Stimulated activated naive CD8-positive, alpha-beta T cell treated with anti-CD3 and anti-CD28 coated beads, Interleukin-15, Interleukin-2, amounts not matched to agents 100 ng/mL and 50 ng/mL, for 24 hours (primary cell): ENCODE data around the gene SLC6A8.
"Not testable (repeated sequence)": the region's sequence is repeated elsewhere in the genome, so short reads cannot be mapped to it uniquely, and the experiment has no call there.

Experiments used
- H3K27ac Mint-ChIP-seq: one replicate; pipeline ENCODE4 v1.8.0; 2021; ENCODE audit warnings: mild to moderate bottlenecking, mixed read lengths
- H3K27me3 Mint-ChIP-seq: one replicate; pipeline ENCODE4 v1.8.0; 2021; ENCODE audit warnings: mixed read lengths
- H3K36me3 Mint-ChIP-seq: one replicate; pipeline ENCODE4 v1.8.0; 2021; ENCODE audit warnings: low read depth, mixed read lengths
- H3K4me1 Mint-ChIP-seq: one replicate; pipeline ENCODE4 v1.8.0; 2021; ENCODE audit warnings: low read depth, mixed read lengths
- H3K4me3 Mint-ChIP-seq: one replicate; pipeline ENCODE4 v1.8.0; 2021; ENCODE audit warnings: mild to moderate bottlenecking, mixed read lengths
- H3K9me3 Mint-ChIP-seq: one replicate; pipeline ENCODE4 v1.8.0; 2021; ENCODE audit warnings: mixed read lengths

SLC6A8 gene

DNA sequence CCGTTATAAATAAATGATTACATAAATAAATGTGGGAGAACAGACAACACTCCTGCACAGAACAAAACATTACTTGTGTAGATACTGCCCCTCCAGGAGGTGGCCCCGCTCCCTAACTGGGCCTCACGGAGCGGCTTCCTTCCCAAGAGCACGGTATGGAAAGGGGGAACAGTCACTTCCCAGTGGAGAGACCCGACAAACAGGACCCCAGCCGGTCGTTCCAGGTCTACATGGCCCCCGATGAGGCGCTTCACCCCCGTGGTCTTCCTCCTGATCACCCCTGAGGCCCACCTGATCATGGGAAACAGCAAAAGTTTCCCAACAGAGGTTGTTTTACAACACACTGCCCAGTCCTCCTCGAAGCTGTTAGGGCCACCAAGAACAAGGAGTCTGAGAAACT is 6.6 kb upstream of the SLC6A8 start:
- H3K27me3 Mint-ChIP-seq = peaks cover 3% of the 10 kb centered on the region
- H3K4me3 Mint-ChIP-seq = no peak overlapping the region
- no peak overlapping the region for H3K27ac Mint-ChIP-seq
- no peaks in the 10 kb centered on the region for H3K36me3 Mint-ChIP-seq
- H3K9me3 Mint-ChIP-seq = no peaks in the 10 kb centered on the region
- no peaks in the 10 kb centered on the region for H3K4me1 Mint-ChIP-seq

GRCh38 chrX:153683486-153683885 is 4.2 kb upstream of the SLC6A8 start:
- not testable (repeated sequence) for H3K36me3 Mint-ChIP-seq, H3K27ac Mint-ChIP-seq, H3K4me3 Mint-ChIP-seq, H3K4me1 Mint-ChIP-seq, H3K9me3 Mint-ChIP-seq, H3K27me3 Mint-ChIP-seq

DNA sequence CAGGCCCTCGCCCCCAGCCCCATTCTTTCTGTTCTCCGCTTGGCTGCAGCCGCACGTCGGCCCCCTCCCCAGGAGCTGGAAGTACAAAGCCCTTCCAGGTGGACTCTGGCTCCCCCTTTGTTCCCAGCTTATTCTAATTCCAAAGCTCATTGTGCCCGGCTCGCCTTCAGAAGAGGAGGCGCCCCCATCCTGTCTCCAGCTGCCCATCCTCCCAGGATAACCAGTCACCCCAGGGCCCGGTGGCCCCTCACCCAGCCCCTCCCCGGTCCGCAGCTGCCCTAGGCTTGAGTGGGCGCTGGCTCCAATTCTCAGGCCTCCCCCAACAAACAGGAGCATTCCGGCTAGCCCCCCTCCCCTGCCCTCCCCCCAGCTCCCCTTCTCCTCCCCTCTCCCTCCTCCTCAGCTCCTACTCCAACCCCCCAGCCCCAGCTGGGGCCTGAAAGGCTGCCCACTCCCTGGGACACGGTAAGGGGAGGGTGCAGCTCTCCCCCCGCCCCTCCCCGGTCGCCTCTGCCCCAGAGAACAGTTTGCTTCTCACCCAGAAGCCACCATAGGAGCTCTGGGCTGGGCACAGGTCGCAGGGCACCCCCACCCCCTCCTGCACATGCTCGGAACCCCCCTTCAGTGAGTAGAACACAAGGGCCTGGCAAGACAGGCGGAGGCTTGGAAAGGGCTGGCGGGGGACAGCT is 3.1 kb upstream of the SLC6A8 start:
- H3K4me3 Mint-ChIP-seq = no peak overlapping the region
- no peaks in the 10 kb centered on the region for H3K4me1 Mint-ChIP-seq
- no peaks in the 10 kb centered on the region for H3K9me3 Mint-ChIP-seq
- no peaks in the 10 kb centered on the region for H3K36me3 Mint-ChIP-seq
- H3K27me3 Mint-ChIP-seq = peaks cover 6% of the 10 kb centered on the region
- H3K27ac Mint-ChIP-seq = no peak overlapping the region

- Mint-ChIP-seq H3K27me3 (peaks cover 6% of the 10 kb centered on the region), H3K4me3 (no peak overlapping the region), H3K27ac (no peak overlapping the region), H3K9me3 (no peaks in the 10 kb centered on the region), H3K4me1 (no peaks in the 10 kb centered on the region), H3K36me3 (no peaks in the 10 kb centered on the region)
Measured at GRCh38 chrX:153685156-153685536, 2.6 kb upstream of the SLC6A8 start.

DNA sequence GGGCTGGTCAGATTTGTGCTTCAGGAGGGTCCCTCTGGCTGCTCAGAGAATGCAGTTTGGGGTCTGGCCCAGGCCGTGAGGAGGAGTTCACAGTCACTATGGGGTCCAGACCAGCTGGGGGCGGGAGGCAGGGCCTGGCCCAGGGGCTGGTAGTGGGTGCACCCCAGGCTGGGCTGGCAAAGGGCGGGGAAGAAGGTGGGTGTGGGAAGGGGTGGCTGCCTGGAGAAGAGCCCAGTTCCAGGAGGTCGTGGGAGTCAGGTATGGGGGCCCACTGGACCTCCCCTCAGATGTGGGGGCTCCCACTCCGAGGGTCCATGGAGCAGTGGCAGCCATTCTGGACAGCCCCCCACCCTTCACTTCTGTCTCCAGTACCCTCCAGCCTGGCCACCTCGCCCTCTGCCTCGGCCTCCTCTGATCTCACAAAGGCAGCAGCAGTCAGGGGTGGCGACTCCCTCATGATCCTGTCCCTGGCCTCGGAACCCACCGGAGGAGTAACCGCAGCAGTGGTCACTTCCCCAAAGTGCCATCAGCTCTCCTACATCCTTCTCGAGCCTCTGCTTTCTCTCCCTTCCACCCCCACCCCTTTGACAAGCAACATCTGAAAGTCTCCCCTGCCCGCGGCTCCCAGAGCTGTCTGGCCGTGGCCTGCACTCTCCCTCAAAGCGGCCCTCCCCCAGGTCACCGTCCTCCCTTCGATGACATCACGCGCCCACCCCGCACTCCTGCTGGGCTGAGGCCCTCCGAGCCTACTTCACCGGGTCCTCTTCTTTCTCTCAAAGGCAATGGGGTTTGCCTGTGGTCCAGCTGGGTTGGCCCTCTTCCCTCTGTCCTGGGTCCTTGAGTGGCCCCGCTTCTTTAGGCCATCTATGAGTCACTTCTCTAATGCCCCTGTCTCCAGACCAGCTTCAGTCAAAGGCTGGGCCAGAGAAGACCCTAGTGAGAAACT is 1.7 kb upstream of the SLC6A8 start:
- H3K9me3 Mint-ChIP-seq = no peaks in the 10 kb centered on the region
- H3K27ac Mint-ChIP-seq = no peak overlapping the region
- no peaks in the 10 kb centered on the region for H3K4me1 Mint-ChIP-seq
- no peak overlapping the region for H3K4me3 Mint-ChIP-seq
- no peaks in the 10 kb centered on the region for H3K36me3 Mint-ChIP-seq
- peaks cover 6% of the 10 kb centered on the region for H3K27me3 Mint-ChIP-seq

GRCh38 chrX:153686711-153687110 is 1.0 kb upstream of the SLC6A8 start:
- H3K36me3 Mint-ChIP-seq = no peaks in the 10 kb centered on the region
- no peak overlapping the region for H3K27ac Mint-ChIP-seq
- no peaks in the 10 kb centered on the region for H3K4me1 Mint-ChIP-seq
- peaks cover 6% of the 10 kb centered on the region for H3K27me3 Mint-ChIP-seq
- H3K4me3 Mint-ChIP-seq = no peak overlapping the region
- no peaks in the 10 kb centered on the region for H3K9me3 Mint-ChIP-seq

DNA sequence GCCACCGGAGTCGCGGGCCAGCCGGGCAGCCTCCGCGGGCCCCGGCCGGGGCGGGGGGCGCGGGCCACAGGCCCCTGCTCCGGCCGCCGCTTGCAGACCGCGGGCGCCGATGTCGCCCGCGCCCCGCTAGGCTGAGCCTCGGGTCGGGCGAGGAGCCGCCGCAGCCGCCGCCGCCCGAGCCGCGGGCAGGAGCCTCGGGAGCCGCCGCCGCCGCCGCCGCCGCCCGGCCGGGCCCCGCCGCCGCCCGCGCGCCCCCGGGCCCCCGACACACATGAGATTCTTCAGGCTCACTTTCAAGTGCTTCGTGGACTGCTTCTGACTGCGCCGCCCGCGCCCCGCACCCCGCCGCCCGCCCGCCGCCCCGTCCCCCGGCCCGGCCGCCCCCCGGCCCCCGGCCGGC is 345 bp downstream of the SLC6A8 start:
- Mint-ChIP-seq H3K27ac (no peak overlapping the region), H3K4me1 (no peaks in the 10 kb centered on the region), H3K27me3 (peaks cover 6% of the 10 kb centered on the region), H3K36me3 (no peaks in the 10 kb centered on the region), H3K9me3 (no peaks in the 10 kb centered on the region), H3K4me3 (no peak overlapping the region)

- H3K36me3 Mint-ChIP-seq = no peaks in the 10 kb centered on the region
- no peaks in the 10 kb centered on the region for H3K9me3 Mint-ChIP-seq
- peaks cover 6% of the 10 kb centered on the region for H3K27me3 Mint-ChIP-seq
- no peaks in the 10 kb centered on the region for H3K4me1 Mint-ChIP-seq
- no peak overlapping the region for H3K27ac Mint-ChIP-seq
- no peak overlapping the region for H3K4me3 Mint-ChIP-seq
Measured at GRCh38 chrX:153688506-153688905, 780 bp downstream of the SLC6A8 start.

- H3K27ac Mint-ChIP-seq = no peak overlapping the region
- no peak overlapping the region for H3K4me3 Mint-ChIP-seq
- peaks cover 6% of the 10 kb centered on the region for H3K27me3 Mint-ChIP-seq
- H3K4me1 Mint-ChIP-seq = no peaks in the 10 kb centered on the region
- no peaks in the 10 kb centered on the region for H3K9me3 Mint-ChIP-seq
- H3K36me3 Mint-ChIP-seq = no peaks in the 10 kb centered on the region
Measured at GRCh38 chrX:153688911-153689590, 1.3 kb downstream of the SLC6A8 start.

DNA sequence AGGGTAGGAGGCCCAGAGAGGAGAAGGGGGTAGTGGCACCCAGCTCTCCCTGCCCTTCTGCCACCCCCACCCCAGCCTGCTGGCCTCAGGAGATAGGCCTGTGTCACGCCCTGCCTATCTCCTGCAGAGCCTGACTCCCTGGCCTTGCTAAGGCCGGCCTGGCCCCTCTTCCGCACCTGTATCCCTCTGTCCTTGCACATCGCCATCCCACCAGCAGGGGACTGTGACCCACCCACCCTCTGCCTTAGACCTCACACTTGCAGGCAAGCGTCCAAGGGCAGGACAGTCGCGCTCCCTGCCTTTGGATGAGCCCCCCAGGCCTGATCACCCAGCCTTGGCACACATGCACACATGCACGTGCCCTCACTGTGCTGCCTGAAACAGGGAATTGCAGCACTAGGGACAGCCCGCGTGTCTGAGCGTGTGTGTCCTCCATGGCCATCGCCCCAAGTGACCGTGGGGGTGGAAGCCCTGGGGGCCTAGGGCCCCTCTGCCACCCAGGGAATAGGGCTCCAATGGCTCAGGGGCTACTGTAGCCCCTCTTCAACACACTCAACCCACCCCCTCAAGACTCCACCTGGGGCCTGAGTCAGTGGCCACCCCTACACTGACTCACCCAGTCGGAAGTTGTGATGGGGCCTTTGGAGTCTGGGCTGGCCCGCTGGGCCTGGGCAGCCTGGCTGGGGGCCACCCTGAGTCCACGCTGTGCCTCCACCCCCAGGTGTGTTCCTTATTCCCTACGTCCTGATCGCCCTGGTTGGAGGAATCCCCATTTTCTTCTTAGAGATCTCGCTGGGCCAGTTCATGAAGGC is 2.1 kb downstream of the SLC6A8 start:
- Mint-ChIP-seq H3K27ac (no peak overlapping the region), H3K4me1 (no peaks in the 10 kb centered on the region), H3K27me3 (peaks cover 6% of the 10 kb centered on the region), H3K4me3 (no peak overlapping the region), H3K36me3 (no peaks in the 10 kb centered on the region), H3K9me3 (no peaks in the 10 kb centered on the region)

DNA sequence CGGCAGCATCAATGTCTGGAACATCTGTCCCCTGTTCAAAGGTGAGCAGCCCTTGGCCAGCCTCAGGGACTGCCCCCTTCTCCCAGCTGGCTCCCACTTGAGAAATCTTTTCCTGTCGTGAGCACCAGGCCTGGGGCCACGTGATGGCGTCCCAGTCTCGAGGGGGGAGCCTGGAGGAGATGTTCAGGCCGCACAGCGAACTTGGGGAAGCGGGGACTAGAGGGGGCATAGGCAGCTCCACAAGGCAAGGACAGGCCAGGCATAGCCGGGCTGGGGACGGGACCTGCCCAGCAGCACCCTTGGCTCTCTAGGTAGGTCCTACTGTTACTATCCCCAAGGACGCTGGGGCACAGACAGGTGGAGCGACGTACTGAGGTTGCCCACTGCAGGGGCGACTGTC is 2.7 kb downstream of the SLC6A8 start:
- H3K9me3 Mint-ChIP-seq = no peaks in the 10 kb centered on the region
- no peak overlapping the region for H3K4me3 Mint-ChIP-seq
- no peak overlapping the region for H3K27ac Mint-ChIP-seq
- H3K27me3 Mint-ChIP-seq = peaks cover 6% of the 10 kb centered on the region
- H3K4me1 Mint-ChIP-seq = no peaks in the 10 kb centered on the region
- H3K36me3 Mint-ChIP-seq = no peaks in the 10 kb centered on the region

GRCh38 chrX:153691032-153691827 is 3.5 kb downstream of the SLC6A8 start:
- not testable (repeated sequence) for H3K9me3 Mint-ChIP-seq, H3K27me3 Mint-ChIP-seq, H3K27ac Mint-ChIP-seq, H3K4me3 Mint-ChIP-seq, H3K36me3 Mint-ChIP-seq, H3K4me1 Mint-ChIP-seq

DNA sequence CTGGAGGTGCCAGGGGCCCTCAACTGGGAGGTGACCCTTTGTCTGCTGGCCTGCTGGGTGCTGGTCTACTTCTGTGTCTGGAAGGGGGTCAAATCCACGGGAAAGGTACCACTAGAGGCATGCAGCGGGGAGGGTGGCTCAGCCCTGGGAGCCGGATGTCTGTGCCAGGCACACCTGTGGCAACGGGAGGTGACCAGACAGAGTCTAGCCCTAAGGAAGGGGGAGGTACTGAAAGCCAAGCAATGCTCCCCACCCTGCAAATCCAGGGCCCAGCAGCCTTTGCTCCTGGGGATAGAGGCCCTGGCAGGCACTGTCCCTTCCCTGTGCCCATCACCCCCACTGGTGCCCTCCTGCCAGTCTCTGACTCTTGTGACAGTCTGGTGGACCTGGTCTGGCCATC is 4.3 kb downstream of the SLC6A8 start:
- peaks cover 3% of the 10 kb centered on the region for H3K36me3 Mint-ChIP-seq
- no peak overlapping the region for H3K27ac Mint-ChIP-seq
- H3K4me3 Mint-ChIP-seq = no peak overlapping the region
- H3K4me1 Mint-ChIP-seq = no peaks in the 10 kb centered on the region
- H3K27me3 Mint-ChIP-seq = no peaks in the 10 kb centered on the region
- H3K9me3 Mint-ChIP-seq = no peaks in the 10 kb centered on the region

DNA sequence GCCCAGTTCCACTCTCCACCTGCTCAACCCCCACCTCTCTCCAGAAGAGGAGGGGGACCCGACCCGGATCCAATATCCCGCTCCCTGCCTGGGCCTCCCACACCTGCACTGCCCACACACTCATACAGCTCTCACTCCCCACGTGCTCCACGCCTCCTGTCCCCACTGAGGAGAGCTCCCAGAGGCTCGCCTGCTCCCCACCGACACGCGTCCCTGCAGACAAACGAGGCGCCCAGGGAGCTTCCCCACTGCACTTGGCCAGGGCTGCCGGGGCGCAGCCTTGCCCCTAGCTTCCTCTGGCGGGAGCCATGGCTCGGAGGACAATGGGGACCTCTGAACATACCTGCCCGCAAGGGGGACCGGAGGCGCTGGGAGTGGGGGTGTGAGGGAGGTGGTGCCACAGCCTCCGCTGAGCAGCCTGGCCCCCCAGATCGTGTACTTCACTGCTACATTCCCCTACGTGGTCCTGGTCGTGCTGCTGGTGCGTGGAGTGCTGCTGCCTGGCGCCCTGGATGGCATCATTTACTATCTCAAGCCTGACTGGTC is 5.0 kb downstream of the SLC6A8 start:
- Mint-ChIP-seq H3K4me3 (no peak overlapping the region), H3K27ac (no peak overlapping the region), H3K4me1 (no peaks in the 10 kb centered on the region), H3K36me3 (peaks cover 9% of the 10 kb centered on the region), H3K9me3 (no peaks in the 10 kb centered on the region), H3K27me3 (no peaks in the 10 kb centered on the region)
